ENCODE results near the gene PITPNM3. TPM values are rescaled to one million over a fixed set of nuclear protein-coding genes. Genes with fewer than 3 reads are reported as not detected.
A peak's percentile ranks its signal among the peaks of the same experiment; 100 is the strongest.

Gene PITPNM3
- total and polyA plus RNA-seq, 2 of the 13 experiments (the other 11 are each of a cell fraction or from before 2014, with no cell fraction given) = 0.13 to 0.29 TPM

- TF ChIP-seq, protein P1, sequence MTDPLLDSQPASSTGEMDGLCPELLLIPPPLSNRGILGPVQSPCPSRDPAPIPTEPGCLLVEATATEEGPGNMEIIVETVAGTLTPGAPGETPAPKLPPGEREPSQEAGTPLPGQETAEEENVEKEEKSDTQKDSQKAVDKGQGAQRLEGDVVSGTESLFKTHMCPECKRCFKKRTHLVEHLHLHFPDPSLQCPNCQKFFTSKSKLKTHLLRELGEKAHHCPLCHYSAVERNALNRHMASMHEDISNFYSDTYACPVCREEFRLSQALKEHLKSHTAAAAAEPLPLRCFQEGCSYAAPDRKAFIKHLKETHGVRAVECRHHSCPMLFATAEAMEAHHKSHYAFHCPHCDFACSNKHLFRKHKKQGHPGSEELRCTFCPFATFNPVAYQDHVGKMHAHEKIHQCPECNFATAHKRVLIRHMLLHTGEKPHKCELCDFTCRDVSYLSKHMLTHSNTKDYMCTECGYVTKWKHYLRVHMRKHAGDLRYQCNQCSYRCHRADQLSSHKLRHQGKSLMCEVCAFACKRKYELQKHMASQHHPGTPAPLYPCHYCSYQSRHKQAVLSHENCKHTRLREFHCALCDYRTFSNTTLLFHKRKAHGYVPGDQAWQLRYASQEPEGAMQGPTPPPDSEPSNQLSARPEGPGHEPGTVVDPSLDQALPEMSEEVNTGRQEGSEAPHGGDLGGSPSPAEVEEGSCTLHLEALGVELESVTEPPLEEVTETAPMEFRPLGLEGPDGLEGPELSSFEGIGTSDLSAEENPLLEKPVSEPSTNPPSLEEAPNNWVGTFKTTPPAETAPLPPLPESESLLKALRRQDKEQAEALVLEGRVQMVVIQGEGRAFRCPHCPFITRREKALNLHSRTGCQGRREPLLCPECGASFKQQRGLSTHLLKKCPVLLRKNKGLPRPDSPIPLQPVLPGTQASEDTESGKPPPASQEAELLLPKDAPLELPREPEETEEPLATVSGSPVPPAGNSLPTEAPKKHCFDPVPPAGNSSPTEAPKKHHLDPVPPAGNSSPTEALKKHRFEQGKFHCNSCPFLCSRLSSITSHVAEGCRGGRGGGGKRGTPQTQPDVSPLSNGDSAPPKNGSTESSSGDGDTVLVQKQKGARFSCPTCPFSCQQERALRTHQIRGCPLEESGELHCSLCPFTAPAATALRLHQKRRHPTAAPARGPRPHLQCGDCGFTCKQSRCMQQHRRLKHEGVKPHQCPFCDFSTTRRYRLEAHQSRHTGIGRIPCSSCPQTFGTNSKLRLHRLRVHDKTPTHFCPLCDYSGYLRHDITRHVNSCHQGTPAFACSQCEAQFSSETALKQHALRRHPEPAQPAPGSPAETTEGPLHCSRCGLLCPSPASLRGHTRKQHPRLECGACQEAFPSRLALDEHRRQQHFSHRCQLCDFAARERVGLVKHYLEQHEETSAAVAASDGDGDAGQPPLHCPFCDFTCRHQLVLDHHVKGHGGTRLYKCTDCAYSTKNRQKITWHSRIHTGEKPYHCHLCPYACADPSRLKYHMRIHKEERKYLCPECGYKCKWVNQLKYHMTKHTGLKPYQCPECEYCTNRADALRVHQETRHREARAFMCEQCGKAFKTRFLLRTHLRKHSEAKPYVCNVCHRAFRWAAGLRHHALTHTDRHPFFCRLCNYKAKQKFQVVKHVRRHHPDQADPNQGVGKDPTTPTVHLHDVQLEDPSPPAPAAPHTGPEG (CRISPR knock-in tag; IDR thresholded peaks at IDR 0.05) = peak; percentile 70; the same call in 1 of the 2 replicates
- no peak for TF ChIP-seq ZNF558 (CRISPR knock-in tag; IDR thresholded peaks at IDR 0.05; ENCODE audit: borderline replicate concordance)
- TF ChIP-seq ZNF589 (CRISPR knock-in tag; conservative IDR thresholded peaks at IDR 0.05) = peak; percentile 72
- TF ChIP-seq, protein P2, sequence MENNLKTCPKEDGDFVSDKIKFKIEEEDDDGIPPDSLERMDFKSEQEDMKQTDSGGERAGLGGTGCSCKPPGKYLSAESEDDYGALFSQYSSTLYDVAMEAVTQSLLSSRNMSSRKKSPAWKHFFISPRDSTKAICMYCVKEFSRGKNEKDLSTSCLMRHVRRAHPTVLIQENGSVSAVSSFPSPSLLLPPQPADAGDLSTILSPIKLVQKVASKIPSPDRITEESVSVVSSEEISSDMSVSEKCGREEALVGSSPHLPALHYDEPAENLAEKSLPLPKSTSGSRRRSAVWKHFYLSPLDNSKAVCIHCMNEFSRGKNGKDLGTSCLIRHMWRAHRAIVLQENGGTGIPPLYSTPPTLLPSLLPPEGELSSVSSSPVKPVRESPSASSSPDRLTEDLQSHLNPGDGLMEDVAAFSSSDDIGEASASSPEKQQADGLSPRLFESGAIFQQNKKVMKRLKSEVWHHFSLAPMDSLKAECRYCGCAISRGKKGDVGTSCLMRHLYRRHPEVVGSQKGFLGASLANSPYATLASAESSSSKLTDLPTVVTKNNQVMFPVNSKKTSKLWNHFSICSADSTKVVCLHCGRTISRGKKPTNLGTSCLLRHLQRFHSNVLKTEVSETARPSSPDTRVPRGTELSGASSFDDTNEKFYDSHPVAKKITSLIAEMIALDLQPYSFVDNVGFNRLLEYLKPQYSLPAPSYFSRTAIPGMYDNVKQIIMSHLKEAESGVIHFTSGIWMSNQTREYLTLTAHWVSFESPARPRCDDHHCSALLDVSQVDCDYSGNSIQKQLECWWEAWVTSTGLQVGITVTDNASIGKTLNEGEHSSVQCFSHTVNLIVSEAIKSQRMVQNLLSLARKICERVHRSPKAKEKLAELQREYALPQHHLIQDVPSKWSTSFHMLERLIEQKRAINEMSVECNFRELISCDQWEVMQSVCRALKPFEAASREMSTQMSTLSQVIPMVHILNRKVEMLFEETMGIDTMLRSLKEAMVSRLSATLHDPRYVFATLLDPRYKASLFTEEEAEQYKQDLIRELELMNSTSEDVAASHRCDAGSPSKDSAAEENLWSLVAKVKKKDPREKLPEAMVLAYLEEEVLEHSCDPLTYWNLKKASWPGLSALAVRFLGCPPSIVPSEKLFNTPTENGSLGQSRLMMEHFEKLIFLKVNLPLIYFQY (CRISPR knock-in tag; IDR thresholded peaks at IDR 0.05; ENCODE audit: borderline replicate concordance) = no peak
- 0 out of 2 replicates have a peak, but pooled peaks have one; percentile 20 for TF ChIP-seq ELF3 (CRISPR knock-in tag; IDR thresholded peaks at IDR 0.05)
- TF ChIP-seq HHEX (CRISPR knock-in tag; IDR thresholded peaks at IDR 0.05) = no peak
- no peak for TF ChIP-seq RORA (CRISPR knock-in tag; IDR thresholded peaks at IDR 0.05)
- TF ChIP-seq BRD4 (CRISPR knock-in tag; IDR thresholded peaks at IDR 0.05) = no peak
- no peak for TF ChIP-seq ZNF850 (CRISPR knock-in tag; conservative IDR thresholded peaks at IDR 0.05)
- TF ChIP-seq ZNF574 (CRISPR knock-in tag; IDR thresholded peaks at IDR 0.05) = peak; percentile 68
- TF ChIP-seq ZKSCAN8 (CRISPR knock-in tag; IDR thresholded peaks at IDR 0.05; ENCODE audit: borderline replicate concordance) = no peak
- peak; percentile 88 for TF ChIP-seq SRY (CRISPR knock-in tag; IDR thresholded peaks at IDR 0.05)
- TF ChIP-seq U2AF1 (optimal IDR thresholded peaks at IDR 0.05; ENCODE audit: low read depth, low read length) = peak; percentile 79
- TF ChIP-seq, protein P3, sequence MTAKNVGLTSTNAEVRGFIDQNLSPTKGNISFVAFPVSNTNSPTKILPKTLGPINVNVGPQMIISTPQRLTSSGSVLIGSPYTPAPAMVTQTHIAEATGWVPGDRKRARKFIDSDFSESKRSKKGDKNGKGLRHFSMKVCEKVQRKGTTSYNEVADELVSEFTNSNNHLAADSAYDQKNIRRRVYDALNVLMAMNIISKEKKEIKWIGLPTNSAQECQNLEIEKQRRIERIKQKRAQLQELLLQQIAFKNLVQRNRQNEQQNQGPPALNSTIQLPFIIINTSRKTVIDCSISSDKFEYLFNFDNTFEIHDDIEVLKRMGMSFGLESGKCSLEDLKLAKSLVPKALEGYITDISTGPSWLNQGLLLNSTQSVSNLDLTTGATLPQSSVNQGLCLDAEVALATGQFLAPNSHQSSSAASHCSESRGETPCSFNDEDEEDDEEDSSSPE (CRISPR knock-in tag; IDR thresholded peaks at IDR 0.05) = peak; percentile 96
- TF ChIP-seq CAMTA2 (CRISPR knock-in tag; IDR thresholded peaks at IDR 0.05; ENCODE audit: borderline replicate concordance) = no peak
These were observed 112.4 kb downstream of the PITPNM3 start, which contains the start of gene PIMREG (continued) for GRCh38 chr17:6443692-6444570.

Data from HepG2 (cell line).